MCF 10A (cell line): ENCODE results near the gene MRGPRE. TPM values are rescaled to one million over a fixed set of nuclear protein-coding genes. Genes with fewer than 3 reads are reported as not detected.

Experiments used
- BruUV-seq: library from RNA; stranded (reverse); fragments of 400-500 nt; replicated peaks from 2 replicates; lab custom pipeline; 2021; lab: Mats Ljungman, UMichigan
- CTCF ChIA-PET: fragments of 300-600 bp; sonication (Branson Sonifier 250); formaldehyde crosslinking; extraction: SDS; loops from one replicate; lab custom pipeline; 2021; ENCODE audit warnings: antibody characterized with exemption, inconsistent platforms; lab: Yijun Ruan, JAX
- POLR2A ChIA-PET: fragments of 300-600, 350-650 bp; sonication (Branson Sonifier 250); formaldehyde crosslinking; extraction: SDS; loops from one replicate; lab custom pipeline; 2020; ENCODE audit warnings: antibody characterized with exemption, inconsistent platforms; lab: Yijun Ruan, JAX
- DNase-seq: peaks from one replicate; pipeline ENCODE4 v3.0.0-alpha.2; 2018; ENCODE audit not compliant: unreplicated experiment
- H3K27ac Mint-ChIP-seq: one replicate; pipeline ENCODE4 v1.8.0; 2022; ENCODE audit warnings: mild to moderate bottlenecking, low read depth, mixed read lengths; ENCODE audit not compliant: unreplicated experiment
- H3K27me3 Mint-ChIP-seq: one replicate; pipeline ENCODE4 v1.8.0; 2022; ENCODE audit warnings: mixed read lengths; ENCODE audit not compliant: insufficient read depth, unreplicated experiment
- H3K36me3 Mint-ChIP-seq: one replicate; pipeline ENCODE4 v1.8.0; 2022; ENCODE audit warnings: mild to moderate bottlenecking, moderate library complexity, mixed read lengths; ENCODE audit not compliant: insufficient read depth, unreplicated experiment
- H3K4me1 Mint-ChIP-seq: one replicate; pipeline ENCODE4 v1.8.0; 2022; ENCODE audit warnings: mixed read lengths; ENCODE audit not compliant: insufficient read depth, unreplicated experiment
- H3K4me3 Mint-ChIP-seq: one replicate; pipeline ENCODE4 v1.8.0; 2022; ENCODE audit warnings: mild to moderate bottlenecking, moderate library complexity, mixed read lengths; ENCODE audit not compliant: unreplicated experiment
- H3K9me3 Mint-ChIP-seq: one replicate; pipeline ENCODE4 v1.8.0; 2022; ENCODE audit warnings: mixed read lengths; ENCODE audit not compliant: unreplicated experiment
- intact Hi-C: fragments of 100-400 bp; cut with micrococcal nuclease; formaldehyde crosslinking; loops from 2 replicates; pipeline ENCODE4 v1.14.1; 2022
- total RNA-seq: library from RNA; stranded (reverse); gene quantifications from 2 replicates; pipeline ENCODE4 v1.2.3, GENCODE V29; 2022
- TF ChIP-seq, protein P1 (sequence below): fragments of 200-600 bp; IDR thresholded peaks from one replicate; pipeline ENCODE4 v1.8.0; 2022; ENCODE audit warnings: antibody characterized with exemption, mild to moderate bottlenecking; ENCODE audit not compliant: unreplicated experiment

MRGPRE gene
- total RNA-seq, 1 experiment from 2014 or later, result not detected

DNA sequence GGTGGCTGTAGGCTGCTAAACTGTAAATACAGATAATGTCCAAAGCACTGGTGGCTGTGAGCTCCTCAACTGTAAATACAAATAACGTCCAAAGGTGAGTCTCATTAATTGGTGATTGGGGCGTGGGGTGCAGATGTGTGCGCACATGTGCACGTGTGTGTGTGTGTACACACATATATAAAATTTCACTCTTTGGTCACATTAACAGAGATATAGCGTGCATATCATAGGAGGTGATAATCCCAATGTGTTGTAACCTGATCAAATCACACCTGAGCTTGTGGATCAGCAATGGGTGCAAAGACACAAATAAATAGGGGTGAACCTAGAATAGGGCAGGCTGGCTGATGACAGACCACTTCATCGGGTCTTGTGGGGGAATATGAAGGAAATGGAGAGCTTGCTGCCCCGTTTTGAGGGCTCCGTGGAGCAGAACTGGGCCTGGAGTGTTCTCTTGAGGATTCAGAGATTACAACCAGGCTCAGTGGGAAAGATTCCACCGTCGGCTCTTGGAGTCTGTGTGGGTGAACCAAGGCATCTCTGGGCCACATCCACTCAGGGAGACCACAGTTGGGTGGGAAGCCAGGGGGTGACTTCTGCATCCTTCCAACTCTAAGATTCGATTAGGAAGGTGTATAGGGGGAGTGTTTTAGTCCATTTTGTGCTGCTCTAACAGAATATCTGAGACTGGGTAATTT lies 42.2 kb downstream of the MRGPRE start:
- no peak overlapping the region for H3K27ac Mint-ChIP-seq
- H3K9me3 Mint-ChIP-seq, result no peaks in the 10 kb centered on the region
- intact Hi-C loops, result no loop called here
- H3K4me3 Mint-ChIP-seq, result no peak overlapping the region
- POLR2A ChIA-PET, result no interaction called here
- TF ChIP-seq, protein P1, sequence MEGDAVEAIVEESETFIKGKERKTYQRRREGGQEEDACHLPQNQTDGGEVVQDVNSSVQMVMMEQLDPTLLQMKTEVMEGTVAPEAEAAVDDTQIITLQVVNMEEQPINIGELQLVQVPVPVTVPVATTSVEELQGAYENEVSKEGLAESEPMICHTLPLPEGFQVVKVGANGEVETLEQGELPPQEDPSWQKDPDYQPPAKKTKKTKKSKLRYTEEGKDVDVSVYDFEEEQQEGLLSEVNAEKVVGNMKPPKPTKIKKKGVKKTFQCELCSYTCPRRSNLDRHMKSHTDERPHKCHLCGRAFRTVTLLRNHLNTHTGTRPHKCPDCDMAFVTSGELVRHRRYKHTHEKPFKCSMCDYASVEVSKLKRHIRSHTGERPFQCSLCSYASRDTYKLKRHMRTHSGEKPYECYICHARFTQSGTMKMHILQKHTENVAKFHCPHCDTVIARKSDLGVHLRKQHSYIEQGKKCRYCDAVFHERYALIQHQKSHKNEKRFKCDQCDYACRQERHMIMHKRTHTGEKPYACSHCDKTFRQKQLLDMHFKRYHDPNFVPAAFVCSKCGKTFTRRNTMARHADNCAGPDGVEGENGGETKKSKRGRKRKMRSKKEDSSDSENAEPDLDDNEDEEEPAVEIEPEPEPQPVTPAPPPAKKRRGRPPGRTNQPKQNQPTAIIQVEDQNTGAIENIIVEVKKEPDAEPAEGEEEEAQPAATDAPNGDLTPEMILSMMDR, result no peak
- no peaks in the 10 kb centered on the region for H3K36me3 Mint-ChIP-seq
- no TSS peak for BruUV-seq
- CTCF ChIA-PET, result interaction anchor here (0.5 to 0.6 kb wide), 2 partner anchors 66 to 96 kb away, joined by 3 read pairs; no protein-coding TSS in a partner anchor
- no peak for DNase-seq
- peaks cover 17% of the 10 kb centered on the region for H3K27me3 Mint-ChIP-seq
- H3K4me1 Mint-ChIP-seq, result no peaks in the 10 kb centered on the region

DNA sequence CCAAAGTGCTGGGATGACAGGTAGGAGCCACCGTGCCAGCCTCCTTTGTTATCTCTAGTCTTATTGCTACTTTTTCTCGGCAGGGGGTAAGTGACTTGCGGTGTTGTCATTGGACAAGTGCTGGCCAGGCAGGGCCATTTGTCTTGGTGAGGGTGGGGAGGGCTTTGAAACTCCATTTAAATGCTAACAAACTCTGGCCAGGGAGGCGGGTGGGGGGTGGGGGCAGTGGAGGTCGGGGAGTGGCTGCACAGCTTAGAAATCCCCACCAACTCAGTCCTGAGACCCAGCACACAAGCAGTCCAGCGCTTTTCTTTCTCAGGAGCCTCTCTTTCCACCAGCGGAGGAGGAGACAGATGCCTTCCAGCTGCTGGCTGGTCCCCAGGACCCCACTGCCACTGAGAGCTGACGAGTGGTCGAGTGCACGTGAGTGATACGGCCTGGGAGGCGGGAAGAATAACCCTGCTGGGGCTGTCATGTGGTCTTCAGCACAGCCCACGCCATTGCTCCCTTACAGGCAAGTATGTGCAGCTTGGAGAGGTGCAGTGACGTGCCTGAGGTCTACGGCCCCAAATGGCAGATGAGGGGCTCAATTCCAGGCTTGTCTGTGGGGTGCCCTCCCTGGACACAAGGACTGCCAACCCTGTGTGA lies 42.9 kb downstream of the MRGPRE start:
- CTCF ChIA-PET, result interaction anchor here (0.5 to 0.6 kb wide), 2 partner anchors 66 to 95 kb away, joined by 3 read pairs; no protein-coding TSS in a partner anchor
- H3K36me3 Mint-ChIP-seq, result no peaks in the 10 kb centered on the region
- TF ChIP-seq, protein P1, result no peak
- no peaks in the 10 kb centered on the region for H3K9me3 Mint-ChIP-seq
- no TSS peak for BruUV-seq
- intact Hi-C loops, result no loop called here
- POLR2A ChIA-PET, result interaction anchor here (0.7 kb wide), 1 partner anchor 213 kb away, joined by 5 read pairs; no protein-coding TSS in a partner anchor
- H3K27ac Mint-ChIP-seq, result no peak overlapping the region
- H3K4me1 Mint-ChIP-seq, result no peaks in the 10 kb centered on the region
- H3K27me3 Mint-ChIP-seq, result peaks cover 17% of the 10 kb centered on the region
- no peak overlapping the region for H3K4me3 Mint-ChIP-seq
- DNase-seq, result no peak

DNA sequence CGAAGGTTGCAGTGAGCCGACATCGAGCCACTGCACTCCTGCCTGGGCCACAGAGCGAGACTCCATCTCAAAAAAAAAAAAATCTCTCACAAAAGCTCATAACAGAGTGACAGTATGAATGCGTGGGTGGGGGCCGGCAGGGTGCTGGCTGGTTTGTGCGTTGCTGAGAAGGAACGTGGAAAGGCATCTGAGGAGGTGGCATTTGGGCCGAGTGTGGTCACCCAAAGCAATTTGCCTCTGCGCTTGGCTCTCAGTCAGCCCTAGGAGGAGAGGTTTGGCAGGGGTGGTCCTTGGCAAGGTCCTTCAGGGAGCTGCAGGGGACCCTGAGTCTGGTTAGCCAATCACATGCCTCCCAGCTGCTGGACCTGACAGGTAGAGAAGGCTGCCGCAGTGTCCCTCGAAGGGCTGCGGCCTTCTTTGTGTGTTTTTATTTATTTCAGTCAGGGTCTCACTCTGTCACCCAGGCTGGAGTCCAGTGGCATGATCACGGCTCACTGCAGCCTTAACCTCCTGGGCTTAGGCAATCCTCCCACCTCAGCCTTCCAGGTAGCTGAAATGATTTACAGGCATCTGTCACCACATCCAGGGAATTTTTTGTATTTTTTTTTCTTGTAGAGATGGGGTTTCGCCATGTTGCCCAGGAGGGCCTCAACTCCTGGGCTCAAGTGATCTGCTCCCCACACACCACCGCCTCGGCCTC lies 43.6 kb downstream of the MRGPRE start:
- no TSS peak for BruUV-seq
- CTCF ChIA-PET, result interaction anchor here (0.7 kb wide), 1 partner anchor 973 kb away, joined by 3 read pairs; no protein-coding TSS in a partner anchor

More for the DNA sequence above, 43.6 kb downstream of the MRGPRE start:
- no peak for DNase-seq
- Mint-ChIP-seq H3K27ac (no peak overlapping the region), H3K36me3 (no peaks in the 10 kb centered on the region), H3K4me1 (no peaks in the 10 kb centered on the region), H3K4me3 (no peak overlapping the region), H3K9me3 (no peaks in the 10 kb centered on the region), H3K27me3 (peaks cover 17% of the 10 kb centered on the region)
- intact Hi-C loops, result no loop called here
- TF ChIP-seq, protein P1, result no peak
- POLR2A ChIA-PET, result interaction anchor here (0.7 kb wide), 1 partner anchor 212 kb away, joined by 5 read pairs; no protein-coding TSS in a partner anchor
